Measurements from ENCODE around the gene WWP2.
"Not testable (repeated sequence)": the region's sequence is repeated elsewhere in the genome, so short reads cannot be mapped to it uniquely, and the experiment has no call there.

Gene WWP2

GRCh38 chr16:69845181-69845580 lies 83.0 kb downstream of the WWP2 start:
- H3K9me3 ChIP-seq (ENCODE audit: control insufficient read depth, insufficient read depth, low read length): no peaks in the 10 kb centered on the region
- no peaks in the 10 kb centered on the region; the same call in 1 of the 2 replicates for H3K36me3 ChIP-seq (ENCODE audit: control insufficient read depth, insufficient read depth, low read length)
- H3K27me3 ChIP-seq (ENCODE audit: control insufficient read depth, insufficient read depth, low read length): no peaks in the 10 kb centered on the region
- no peak overlapping the region for H3K27ac ChIP-seq (ENCODE audit: low read depth, low read length)
- H3K4me3 ChIP-seq (ENCODE audit: low read depth, low read length): no peak overlapping the region
- no peaks in the 10 kb centered on the region for H3K4me1 ChIP-seq (ENCODE audit: control insufficient read depth, insufficient read depth, low read length)
- no peak overlapping the region for H3K9ac ChIP-seq (ENCODE audit: low read depth, low read length)

- Histone ChIP-seq H3K36me3 (ENCODE audit: control insufficient read depth, insufficient read depth, low read length) (no peaks in the 10 kb centered on the region), H3K4me1 (ENCODE audit: control insufficient read depth, insufficient read depth, low read length) (no peaks in the 10 kb centered on the region), H3K9ac (ENCODE audit: low read depth, low read length) (no peak overlapping the region), H3K27ac (ENCODE audit: low read depth, low read length) (no peak overlapping the region), H3K4me3 (ENCODE audit: low read depth, low read length) (no peak overlapping the region), H3K9me3 (ENCODE audit: control insufficient read depth, insufficient read depth, low read length) (no peaks in the 10 kb centered on the region), H3K27me3 (ENCODE audit: control insufficient read depth, insufficient read depth, low read length) (no peaks in the 10 kb centered on the region)
These were observed 85.5 kb downstream of the WWP2 start for GRCh38 chr16:69847643-69848042.

DNA sequence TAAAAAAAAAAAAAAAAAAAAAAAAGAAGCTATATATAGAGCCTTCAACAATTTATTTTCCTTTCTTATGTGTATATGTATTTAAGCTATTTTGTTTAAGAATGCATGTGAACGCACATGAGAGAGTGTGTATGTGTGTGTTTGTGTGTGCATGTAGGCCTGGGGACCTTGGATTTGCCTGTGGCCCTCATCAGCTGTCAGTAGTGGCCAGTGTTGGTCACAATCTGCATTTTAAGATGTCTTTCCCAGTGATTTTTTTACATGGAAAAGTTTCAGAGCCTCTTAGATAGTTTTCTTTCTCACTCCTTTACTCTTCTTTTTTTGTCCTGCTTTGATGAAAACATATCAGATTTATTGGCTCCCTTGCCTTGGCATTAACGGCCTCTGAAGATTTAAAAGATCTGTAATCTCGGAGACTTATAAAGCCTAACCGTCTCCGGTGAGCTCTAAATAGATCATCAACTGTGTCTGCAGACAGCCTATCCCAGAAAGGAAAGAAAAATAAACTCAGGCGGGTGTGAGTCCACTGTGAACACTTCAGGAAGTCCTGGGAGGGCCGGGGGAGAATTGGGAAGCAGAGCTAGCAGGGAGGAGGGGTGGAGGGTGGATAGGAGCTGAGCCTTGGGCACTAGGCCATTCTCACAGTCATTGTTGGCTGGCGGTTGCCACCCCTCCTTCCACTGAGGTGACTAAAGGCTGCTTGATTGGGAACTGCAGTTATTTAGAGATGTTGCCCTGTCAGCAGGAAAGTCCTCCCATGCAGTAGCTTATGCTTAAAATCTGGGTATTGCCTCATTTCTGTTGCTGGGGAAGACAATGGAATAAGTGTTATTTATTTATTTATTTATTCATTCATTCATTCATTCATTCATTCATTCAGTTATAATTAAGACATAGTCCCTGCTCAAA lies 86.8 kb downstream of the WWP2 start:
- H3K4me1 ChIP-seq (ENCODE audit: control insufficient read depth, insufficient read depth, low read length): no peaks in the 10 kb centered on the region
- H3K27me3 ChIP-seq (ENCODE audit: control insufficient read depth, insufficient read depth, low read length): no peaks in the 10 kb centered on the region
- no peak overlapping the region for H3K9ac ChIP-seq (ENCODE audit: low read depth, low read length)
- H3K27ac ChIP-seq (ENCODE audit: low read depth, low read length): no peak overlapping the region
- H3K9me3 ChIP-seq (ENCODE audit: control insufficient read depth, insufficient read depth, low read length): no peaks in the 10 kb centered on the region
- H3K4me3 ChIP-seq (ENCODE audit: low read depth, low read length): no peak overlapping the region
- no peaks in the 10 kb centered on the region for H3K36me3 ChIP-seq (ENCODE audit: control insufficient read depth, insufficient read depth, low read length)

GRCh38 chr16:69851491-69852240 lies 89.5 kb downstream of the WWP2 start:
- no peaks in the 10 kb centered on the region for H3K36me3 ChIP-seq (ENCODE audit: control insufficient read depth, insufficient read depth, low read length)
- no peak overlapping the region for H3K27ac ChIP-seq (ENCODE audit: low read depth, low read length)
- no peaks in the 10 kb centered on the region for H3K4me1 ChIP-seq (ENCODE audit: control insufficient read depth, insufficient read depth, low read length)

GRCh38 chr16:69852815-69853214 lies 90.7 kb downstream of the WWP2 start:
- no peaks in the 10 kb centered on the region for H3K27me3 ChIP-seq (ENCODE audit: control insufficient read depth, insufficient read depth, low read length)
- H3K9ac ChIP-seq (ENCODE audit: low read depth, low read length): no peak overlapping the region
- no peaks in the 10 kb centered on the region for H3K36me3 ChIP-seq (ENCODE audit: control insufficient read depth, insufficient read depth, low read length)
- H3K9me3 ChIP-seq (ENCODE audit: control insufficient read depth, insufficient read depth, low read length): no peaks in the 10 kb centered on the region
- H3K4me3 ChIP-seq (ENCODE audit: low read depth, low read length): no peak overlapping the region
- no peak overlapping the region for H3K27ac ChIP-seq (ENCODE audit: low read depth, low read length)
- no peaks in the 10 kb centered on the region for H3K4me1 ChIP-seq (ENCODE audit: control insufficient read depth, insufficient read depth, low read length)

More at GRCh38 chr16:69851491-69852240, 89.5 kb downstream of the WWP2 start:
- H3K27me3 ChIP-seq (ENCODE audit: control insufficient read depth, insufficient read depth, low read length): no peaks in the 10 kb centered on the region
- H3K9ac ChIP-seq (ENCODE audit: low read depth, low read length): no peak overlapping the region
- H3K4me3 ChIP-seq (ENCODE audit: low read depth, low read length): no peak overlapping the region
- no peaks in the 10 kb centered on the region for H3K9me3 ChIP-seq (ENCODE audit: control insufficient read depth, insufficient read depth, low read length)

- Histone ChIP-seq H3K9ac (ENCODE audit: low read depth, low read length) (no peak overlapping the region), H3K4me3 (ENCODE audit: low read depth, low read length) (no peak overlapping the region), H3K27ac (ENCODE audit: low read depth, low read length) (no peak overlapping the region), H3K4me1 (ENCODE audit: control insufficient read depth, insufficient read depth, low read length) (no peaks in the 10 kb centered on the region), H3K27me3 (ENCODE audit: control insufficient read depth, insufficient read depth, low read length) (no peaks in the 10 kb centered on the region), H3K36me3 (ENCODE audit: control insufficient read depth, insufficient read depth, low read length) (no peaks in the 10 kb centered on the region), H3K9me3 (ENCODE audit: control insufficient read depth, insufficient read depth, low read length) (no peaks in the 10 kb centered on the region)
These were observed 91.3 kb downstream of the WWP2 start for GRCh38 chr16:69853481-69853880.

- not testable (repeated sequence) for H3K4me1 ChIP-seq (ENCODE audit: control insufficient read depth, insufficient read depth, low read length); H3K27ac ChIP-seq (ENCODE audit: low read depth, low read length); H3K4me3 ChIP-seq (ENCODE audit: low read depth, low read length); H3K9me3 ChIP-seq (ENCODE audit: control insufficient read depth, insufficient read depth, low read length); H3K9ac ChIP-seq (ENCODE audit: low read depth, low read length); H3K36me3 ChIP-seq (ENCODE audit: control insufficient read depth, insufficient read depth, low read length); H3K27me3 ChIP-seq (ENCODE audit: control insufficient read depth, insufficient read depth, low read length)
These were observed 92.6 kb downstream of the WWP2 start for GRCh38 chr16:69854776-69855175.

- no peaks in the 10 kb centered on the region for H3K9me3 ChIP-seq (ENCODE audit: control insufficient read depth, insufficient read depth, low read length)
- no peak overlapping the region for H3K4me3 ChIP-seq (ENCODE audit: low read depth, low read length)
- H3K27ac ChIP-seq (ENCODE audit: low read depth, low read length): no peak overlapping the region
- H3K9ac ChIP-seq (ENCODE audit: low read depth, low read length): no peak overlapping the region
- H3K4me1 ChIP-seq (ENCODE audit: control insufficient read depth, insufficient read depth, low read length): no peaks in the 10 kb centered on the region
- H3K36me3 ChIP-seq (ENCODE audit: control insufficient read depth, insufficient read depth, low read length): no peaks in the 10 kb centered on the region
- no peaks in the 10 kb centered on the region for H3K27me3 ChIP-seq (ENCODE audit: control insufficient read depth, insufficient read depth, low read length)
These were observed 93.5 kb downstream of the WWP2 start for GRCh38 chr16:69855592-69855991.

DNA sequence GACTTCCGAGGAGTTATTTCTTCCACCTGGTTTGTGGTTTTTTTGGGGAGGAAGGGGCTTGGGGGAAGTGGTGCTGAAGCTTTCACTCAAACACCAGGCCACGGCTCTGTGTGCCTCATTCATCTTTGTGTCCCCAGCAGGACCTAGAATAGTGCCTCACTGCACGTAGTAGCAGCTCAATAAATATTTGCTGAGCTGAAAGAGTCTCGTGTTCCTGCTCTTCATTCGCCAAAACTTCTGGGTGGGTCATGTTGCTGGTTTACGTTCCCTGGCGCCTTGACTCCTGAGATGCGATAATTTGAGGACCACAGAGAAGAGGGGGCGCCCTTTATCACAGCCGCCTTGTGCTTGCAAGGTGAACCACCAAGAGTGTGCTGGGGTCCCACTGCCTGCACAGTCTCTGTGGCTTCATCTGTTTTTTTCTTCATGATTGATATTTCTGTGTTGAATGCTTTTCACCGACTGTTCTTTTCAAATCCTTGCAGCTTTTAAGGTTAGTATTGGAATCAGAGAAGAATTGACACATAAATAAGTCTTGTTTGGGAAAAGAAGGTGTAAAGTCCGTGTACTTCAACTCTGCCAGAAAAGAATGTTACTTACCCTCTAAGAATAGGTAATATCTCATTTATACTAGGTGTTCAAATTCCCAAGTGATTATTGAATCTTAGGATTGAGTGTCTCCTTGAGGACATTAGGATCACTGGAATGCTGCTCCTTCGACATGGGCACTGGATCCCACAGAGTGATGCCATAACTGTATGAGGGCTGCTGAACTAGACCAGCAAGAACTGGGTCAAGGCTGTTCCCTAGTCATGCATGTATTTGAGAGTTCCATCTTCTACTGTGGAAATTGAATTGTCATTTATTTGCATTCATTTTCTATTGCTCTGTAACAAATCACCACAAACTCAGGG lies 96.3 kb downstream of the WWP2 start:
- Histone ChIP-seq H3K9ac (ENCODE audit: low read depth, low read length) (no peak overlapping the region), H3K9me3 (ENCODE audit: control insufficient read depth, insufficient read depth, low read length) (no peaks in the 10 kb centered on the region), H3K4me1 (ENCODE audit: control insufficient read depth, insufficient read depth, low read length) (no peaks in the 10 kb centered on the region), H3K27ac (ENCODE audit: low read depth, low read length) (no peak overlapping the region), H3K36me3 (ENCODE audit: control insufficient read depth, insufficient read depth, low read length) (no peaks in the 10 kb centered on the region), H3K4me3 (ENCODE audit: low read depth, low read length) (no peak overlapping the region), H3K27me3 (ENCODE audit: control insufficient read depth, insufficient read depth, low read length) (no peaks in the 10 kb centered on the region)

GRCh38 chr16:69859105-69859989 lies 97.2 kb downstream of the WWP2 start:
- Histone ChIP-seq H3K36me3 (ENCODE audit: control insufficient read depth, insufficient read depth, low read length) (no peaks in the 10 kb centered on the region), H3K9ac (ENCODE audit: low read depth, low read length) (no peak overlapping the region), H3K4me3 (ENCODE audit: low read depth, low read length) (no peak overlapping the region), H3K27me3 (ENCODE audit: control insufficient read depth, insufficient read depth, low read length) (no peaks in the 10 kb centered on the region), H3K27ac (ENCODE audit: low read depth, low read length) (no peak overlapping the region), H3K9me3 (ENCODE audit: control insufficient read depth, insufficient read depth, low read length) (no peaks in the 10 kb centered on the region), H3K4me1 (ENCODE audit: control insufficient read depth, insufficient read depth, low read length) (no peaks in the 10 kb centered on the region)
